ENCODE data around the gene PPP1R27. TPM values are rescaled to one million over a fixed set of nuclear protein-coding genes. Genes with fewer than 3 reads are reported as not detected.
A peak's percentile ranks its signal among the peaks of the same experiment; 100 is the strongest.

PPP1R27 gene
- total and polyA plus RNA-seq, 9 of the 15 experiments (the other 6 are each of a cell fraction or from before 2014, with no cell fraction given), result 0.29 to 6.9 (median 1.5) TPM; not detected in 2

DNA sequence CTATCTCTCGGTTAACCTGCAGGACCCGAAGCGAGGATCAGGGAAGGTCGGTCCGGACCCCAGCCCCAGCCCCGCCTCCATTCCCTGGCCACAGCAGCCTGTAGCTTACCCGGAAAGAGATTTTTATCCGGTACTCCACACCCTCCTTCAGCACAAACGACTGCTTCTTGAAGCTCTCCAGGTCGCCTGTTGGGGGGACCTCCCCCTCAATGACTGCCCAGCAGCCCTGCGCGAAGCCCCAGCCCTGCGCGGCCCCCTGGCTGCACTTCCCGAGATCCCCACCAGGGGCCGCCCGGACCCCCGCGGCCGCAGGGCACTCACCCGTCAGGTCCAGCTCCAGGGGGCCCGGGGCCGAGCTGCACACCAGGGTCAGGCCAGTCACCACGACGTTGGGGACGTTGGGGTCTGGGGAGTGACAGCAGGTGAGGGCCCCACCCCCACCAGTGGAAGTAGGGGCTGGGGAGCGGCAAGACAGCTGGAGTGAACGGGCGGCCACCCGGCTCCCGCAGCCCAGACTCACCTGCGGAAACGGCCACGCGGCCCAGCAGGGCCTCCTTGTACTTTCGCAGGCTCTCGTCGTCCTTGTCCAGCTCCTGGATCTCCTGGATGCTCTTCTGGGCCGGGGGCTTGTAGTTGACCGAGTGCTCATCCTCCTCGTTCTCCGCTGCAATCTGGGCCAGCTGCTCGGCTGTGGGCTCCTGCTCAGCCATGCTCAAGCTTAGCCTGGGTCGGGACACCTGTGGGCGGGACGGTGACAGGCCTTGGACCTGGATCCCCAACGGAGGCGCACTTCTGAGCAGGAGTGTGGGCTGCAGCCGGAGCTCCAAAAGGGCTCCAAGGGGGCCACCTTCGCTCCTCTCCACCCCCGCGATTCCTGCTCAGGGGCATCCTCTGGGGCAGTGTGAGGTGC lies 34.6 kb upstream of the PPP1R27 start (continued):
- TF ChIP-seq, protein P1, sequence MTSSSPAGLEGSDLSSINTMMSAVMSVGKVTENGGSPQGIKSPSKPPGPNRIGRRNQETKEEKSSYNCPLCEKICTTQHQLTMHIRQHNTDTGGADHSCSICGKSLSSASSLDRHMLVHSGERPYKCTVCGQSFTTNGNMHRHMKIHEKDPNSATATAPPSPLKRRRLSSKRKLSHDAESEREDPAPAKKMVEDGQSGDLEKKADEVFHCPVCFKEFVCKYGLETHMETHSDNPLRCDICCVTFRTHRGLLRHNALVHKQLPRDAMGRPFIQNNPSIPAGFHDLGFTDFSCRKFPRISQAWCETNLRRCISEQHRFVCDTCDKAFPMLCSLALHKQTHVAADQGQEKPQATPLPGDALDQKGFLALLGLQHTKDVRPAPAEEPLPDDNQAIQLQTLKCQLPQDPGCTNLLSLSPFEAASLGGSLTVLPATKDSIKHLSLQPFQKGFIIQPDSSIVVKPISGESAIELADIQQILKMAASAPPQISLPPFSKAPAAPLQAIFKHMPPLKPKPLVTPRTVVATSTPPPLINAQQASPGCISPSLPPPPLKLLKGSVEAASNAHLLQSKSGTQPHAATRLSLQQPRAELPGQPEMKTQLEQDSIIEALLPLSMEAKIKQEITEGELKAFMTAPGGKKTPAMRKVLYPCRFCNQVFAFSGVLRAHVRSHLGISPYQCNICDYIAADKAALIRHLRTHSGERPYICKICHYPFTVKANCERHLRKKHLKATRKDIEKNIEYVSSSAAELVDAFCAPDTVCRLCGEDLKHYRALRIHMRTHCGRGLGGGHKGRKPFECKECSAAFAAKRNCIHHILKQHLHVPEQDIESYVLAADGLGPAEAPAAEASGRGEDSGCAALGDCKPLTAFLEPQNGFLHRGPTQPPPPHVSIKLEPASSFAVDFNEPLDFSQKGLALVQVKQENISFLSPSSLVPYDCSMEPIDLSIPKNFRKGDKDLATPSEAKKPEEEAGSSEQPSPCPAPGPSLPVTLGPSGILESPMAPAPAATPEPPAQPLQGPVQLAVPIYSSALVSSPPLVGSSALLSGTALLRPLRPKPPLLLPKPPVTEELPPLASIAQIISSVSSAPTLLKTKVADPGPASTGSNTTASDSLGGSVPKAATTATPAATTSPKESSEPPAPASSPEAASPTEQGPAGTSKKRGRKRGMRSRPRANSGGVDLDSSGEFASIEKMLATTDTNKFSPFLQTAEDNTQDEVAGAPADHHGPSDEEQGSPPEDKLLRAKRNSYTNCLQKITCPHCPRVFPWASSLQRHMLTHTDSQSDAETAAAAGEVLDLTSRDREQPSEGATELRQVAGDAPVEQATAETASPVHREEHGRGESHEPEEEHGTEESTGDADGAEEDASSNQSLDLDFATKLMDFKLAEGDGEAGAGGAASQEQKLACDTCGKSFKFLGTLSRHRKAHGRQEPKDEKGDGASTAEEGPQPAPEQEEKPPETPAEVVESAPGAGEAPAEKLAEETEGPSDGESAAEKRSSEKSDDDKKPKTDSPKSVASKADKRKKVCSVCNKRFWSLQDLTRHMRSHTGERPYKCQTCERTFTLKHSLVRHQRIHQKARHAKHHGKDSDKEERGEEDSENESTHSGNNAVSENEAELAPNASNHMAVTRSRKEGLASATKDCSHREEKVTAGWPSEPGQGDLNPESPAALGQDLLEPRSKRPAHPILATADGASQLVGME (CRISPR knock-in tag; IDR thresholded peaks at IDR 0.05), result no peak
- no peak for TF ChIP-seq PCBP2 (IDR thresholded peaks at IDR 0.05; ENCODE audit: low read depth, low read length, poor library complexity, severe bottlenecking)
- TF ChIP-seq NCOA6 (IDR thresholded peaks at IDR 0.05), result no peak
- TF ChIP-seq, protein P2, sequence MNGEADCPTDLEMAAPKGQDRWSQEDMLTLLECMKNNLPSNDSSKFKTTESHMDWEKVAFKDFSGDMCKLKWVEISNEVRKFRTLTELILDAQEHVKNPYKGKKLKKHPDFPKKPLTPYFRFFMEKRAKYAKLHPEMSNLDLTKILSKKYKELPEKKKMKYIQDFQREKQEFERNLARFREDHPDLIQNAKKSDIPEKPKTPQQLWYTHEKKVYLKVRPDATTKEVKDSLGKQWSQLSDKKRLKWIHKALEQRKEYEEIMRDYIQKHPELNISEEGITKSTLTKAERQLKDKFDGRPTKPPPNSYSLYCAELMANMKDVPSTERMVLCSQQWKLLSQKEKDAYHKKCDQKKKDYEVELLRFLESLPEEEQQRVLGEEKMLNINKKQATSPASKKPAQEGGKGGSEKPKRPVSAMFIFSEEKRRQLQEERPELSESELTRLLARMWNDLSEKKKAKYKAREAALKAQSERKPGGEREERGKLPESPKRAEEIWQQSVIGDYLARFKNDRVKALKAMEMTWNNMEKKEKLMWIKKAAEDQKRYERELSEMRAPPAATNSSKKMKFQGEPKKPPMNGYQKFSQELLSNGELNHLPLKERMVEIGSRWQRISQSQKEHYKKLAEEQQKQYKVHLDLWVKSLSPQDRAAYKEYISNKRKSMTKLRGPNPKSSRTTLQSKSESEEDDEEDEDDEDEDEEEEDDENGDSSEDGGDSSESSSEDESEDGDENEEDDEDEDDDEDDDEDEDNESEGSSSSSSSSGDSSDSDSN (IDR thresholded peaks at IDR 0.05; ENCODE audit: borderline replicate concordance in 1 of 2, low read depth in 2 of 2, low read length in 2 of 2), result no peak
- TF ChIP-seq SAP30 (IDR thresholded peaks at IDR 0.05; ENCODE audit: borderline replicate concordance, insufficient read depth, low read depth, low read length, poor library complexity, severe bottlenecking), result no peak
- TF ChIP-seq, protein P3, sequence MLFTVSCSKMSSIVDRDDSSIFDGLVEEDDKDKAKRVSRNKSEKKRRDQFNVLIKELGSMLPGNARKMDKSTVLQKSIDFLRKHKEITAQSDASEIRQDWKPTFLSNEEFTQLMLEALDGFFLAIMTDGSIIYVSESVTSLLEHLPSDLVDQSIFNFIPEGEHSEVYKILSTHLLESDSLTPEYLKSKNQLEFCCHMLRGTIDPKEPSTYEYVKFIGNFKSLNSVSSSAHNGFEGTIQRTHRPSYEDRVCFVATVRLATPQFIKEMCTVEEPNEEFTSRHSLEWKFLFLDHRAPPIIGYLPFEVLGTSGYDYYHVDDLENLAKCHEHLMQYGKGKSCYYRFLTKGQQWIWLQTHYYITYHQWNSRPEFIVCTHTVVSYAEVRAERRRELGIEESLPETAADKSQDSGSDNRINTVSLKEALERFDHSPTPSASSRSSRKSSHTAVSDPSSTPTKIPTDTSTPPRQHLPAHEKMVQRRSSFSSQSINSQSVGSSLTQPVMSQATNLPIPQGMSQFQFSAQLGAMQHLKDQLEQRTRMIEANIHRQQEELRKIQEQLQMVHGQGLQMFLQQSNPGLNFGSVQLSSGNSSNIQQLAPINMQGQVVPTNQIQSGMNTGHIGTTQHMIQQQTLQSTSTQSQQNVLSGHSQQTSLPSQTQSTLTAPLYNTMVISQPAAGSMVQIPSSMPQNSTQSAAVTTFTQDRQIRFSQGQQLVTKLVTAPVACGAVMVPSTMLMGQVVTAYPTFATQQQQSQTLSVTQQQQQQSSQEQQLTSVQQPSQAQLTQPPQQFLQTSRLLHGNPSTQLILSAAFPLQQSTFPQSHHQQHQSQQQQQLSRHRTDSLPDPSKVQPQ (CRISPR knock-in tag; IDR thresholded peaks at IDR 0.05; ENCODE audit: borderline replicate concordance), result no peak
- peak; percentile 97 for TF ChIP-seq ZBTB7A (IDR thresholded peaks at IDR 0.05; ENCODE audit: borderline replicate concordance, control insufficient read depth, low read depth, low read length)
- no peak for TF ChIP-seq NR4A1 (CRISPR knock-in tag; IDR thresholded peaks at IDR 0.05)
- no peak for TF ChIP-seq NR4A1 (tag; IDR thresholded peaks at IDR 0.05)
- TF ChIP-seq, protein P4, sequence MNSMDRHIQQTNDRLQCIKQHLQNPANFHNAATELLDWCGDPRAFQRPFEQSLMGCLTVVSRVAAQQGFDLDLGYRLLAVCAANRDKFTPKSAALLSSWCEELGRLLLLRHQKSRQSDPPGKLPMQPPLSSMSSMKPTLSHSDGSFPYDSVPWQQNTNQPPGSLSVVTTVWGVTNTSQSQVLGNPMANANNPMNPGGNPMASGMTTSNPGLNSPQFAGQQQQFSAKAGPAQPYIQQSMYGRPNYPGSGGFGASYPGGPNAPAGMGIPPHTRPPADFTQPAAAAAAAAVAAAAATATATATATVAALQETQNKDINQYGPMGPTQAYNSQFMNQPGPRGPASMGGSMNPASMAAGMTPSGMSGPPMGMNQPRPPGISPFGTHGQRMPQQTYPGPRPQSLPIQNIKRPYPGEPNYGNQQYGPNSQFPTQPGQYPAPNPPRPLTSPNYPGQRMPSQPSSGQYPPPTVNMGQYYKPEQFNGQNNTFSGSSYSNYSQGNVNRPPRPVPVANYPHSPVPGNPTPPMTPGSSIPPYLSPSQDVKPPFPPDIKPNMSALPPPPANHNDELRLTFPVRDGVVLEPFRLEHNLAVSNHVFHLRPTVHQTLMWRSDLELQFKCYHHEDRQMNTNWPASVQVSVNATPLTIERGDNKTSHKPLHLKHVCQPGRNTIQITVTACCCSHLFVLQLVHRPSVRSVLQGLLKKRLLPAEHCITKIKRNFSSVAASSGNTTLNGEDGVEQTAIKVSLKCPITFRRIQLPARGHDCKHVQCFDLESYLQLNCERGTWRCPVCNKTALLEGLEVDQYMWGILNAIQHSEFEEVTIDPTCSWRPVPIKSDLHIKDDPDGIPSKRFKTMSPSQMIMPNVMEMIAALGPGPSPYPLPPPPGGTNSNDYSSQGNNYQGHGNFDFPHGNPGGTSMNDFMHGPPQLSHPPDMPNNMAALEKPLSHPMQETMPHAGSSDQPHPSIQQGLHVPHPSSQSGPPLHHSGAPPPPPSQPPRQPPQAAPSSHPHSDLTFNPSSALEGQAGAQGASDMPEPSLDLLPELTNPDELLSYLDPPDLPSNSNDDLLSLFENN (IDR thresholded peaks at IDR 0.05; ENCODE audit: low read depth in 2 of 2, low read length in 2 of 2), result no peak
